Measurements from ENCODE around the gene SLFN13.

- TF ChIP-seq CTCF (IDR thresholded peaks at IDR 0.05; ENCODE audit: low read depth, low read length) (no peak), EZH2phosphoT487 (IDR thresholded peaks at IDR 0.05; ENCODE audit: low read depth) (no peak)
These were observed 41.4 kb upstream of the SLFN13 start for GRCh38 chr17:35489944-35490343.
